GM19372 (cell line): Measurements from ENCODE around the gene SMAD2.
"Not testable (repeated sequence)": the region's sequence is repeated elsewhere in the genome, so short reads cannot be mapped to it uniquely, and the experiment has no call there.

Source experiments
- ATAC-seq: cut with Tn5 transposase; IDR thresholded peaks from one replicate; pipeline ENCODE4 v1.9.1; 2021; ENCODE audit warnings: mild to moderate bottlenecking, low read depth, moderate library complexity; ENCODE audit not compliant: unreplicated experiment

Gene SMAD2

DNA sequence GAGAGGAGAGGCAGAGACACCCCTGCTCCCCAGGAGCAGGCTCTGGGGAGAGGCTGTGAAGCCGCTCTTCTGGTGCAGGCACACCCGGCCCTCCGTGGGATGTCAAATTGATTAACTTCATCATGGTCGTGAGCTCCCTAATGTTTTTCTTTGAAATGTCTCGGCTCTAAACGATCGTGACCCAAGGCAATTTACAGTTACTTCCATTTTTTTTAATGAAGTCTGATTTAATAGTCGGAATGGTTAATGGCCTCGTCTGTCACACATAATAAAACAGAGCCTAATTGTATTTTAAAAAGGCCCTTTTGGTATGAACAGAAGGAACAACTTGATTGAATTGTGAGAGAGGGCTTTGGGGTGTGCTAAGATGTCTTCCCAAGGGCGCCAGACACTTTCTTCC is 130.2 kb downstream of the SMAD2 start:
- ATAC-seq = no peak

DNA sequence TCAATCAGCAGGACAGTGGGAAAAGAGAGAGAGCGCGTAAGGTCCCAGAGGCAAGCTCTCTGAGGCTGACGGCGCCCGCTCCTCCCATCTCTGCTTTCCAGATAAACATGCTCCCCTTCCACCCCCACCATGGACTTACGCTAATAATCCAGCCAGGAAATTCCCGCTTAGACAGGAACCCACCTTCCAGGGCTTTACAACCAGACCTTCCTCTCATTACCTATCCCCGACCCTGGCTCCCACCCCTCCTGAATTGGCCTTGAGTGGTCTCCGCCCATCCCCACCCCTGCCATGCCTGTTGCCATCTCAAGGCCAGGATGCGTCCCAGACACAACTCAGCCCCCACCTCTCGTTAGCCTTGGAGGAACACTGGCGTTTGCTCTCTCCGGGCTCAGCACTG is 131.1 kb downstream of the SMAD2 start:
- no peak for ATAC-seq

DNA sequence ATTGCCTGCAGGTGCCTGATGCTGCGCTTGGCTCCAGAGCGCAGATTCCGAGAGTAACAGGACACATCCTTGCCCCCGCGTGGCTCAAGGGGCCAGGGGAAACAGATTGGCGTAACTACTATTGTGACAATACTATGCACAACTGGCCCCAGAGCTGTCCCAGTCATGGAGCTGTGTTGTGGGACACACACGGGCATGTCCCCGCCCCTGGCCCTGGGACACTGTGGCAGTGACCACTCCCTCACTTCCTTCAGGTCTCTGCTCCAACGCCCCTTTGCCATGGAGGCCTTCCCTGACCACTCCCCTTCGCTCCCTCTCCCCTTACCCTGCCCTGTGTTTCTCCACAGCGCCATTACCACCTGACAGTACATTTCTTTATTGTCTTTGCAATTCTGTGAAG is 132.1 kb downstream of the SMAD2 start:
- ATAC-seq = no peak

DNA sequence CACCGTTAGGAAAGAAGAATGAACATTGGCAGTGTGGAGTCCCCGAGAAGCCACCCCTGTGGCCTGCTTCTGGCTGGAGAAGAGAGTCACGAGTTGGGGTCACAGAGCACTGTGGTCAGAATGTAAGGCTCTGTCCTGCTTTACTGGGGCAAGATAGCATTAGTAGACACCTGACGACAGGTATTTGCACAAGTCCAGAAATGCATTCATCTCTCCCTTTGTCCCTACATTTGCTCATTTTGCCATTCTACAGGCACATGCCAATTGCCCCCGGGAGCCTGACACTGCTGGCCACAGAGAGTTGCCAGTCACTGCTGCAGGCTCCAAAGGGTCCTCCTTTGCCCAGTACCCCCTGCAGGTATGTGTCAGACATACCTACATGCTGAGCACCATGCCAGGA is 133.3 kb downstream of the SMAD2 start:
- no peak for ATAC-seq

DNA sequence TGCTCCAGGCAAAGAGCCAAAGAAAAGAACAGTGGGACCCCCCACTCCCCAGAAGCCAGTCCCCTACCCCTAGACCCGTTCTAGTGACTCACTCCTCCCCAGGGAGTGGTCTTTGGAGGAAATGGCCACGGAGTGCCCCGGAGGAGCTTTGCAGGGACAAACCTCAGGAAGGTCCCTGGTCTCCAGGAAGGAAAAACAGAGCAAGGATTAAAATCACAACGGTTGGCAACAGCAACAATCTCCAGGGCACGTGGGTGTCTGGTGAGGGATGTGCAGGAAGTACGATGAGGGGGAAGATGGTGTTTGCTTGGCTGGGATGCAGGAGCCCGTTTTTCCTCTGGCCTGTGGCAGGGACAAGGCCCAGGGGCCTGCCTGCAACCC is 135.0 kb downstream of the SMAD2 start:
- no peak for ATAC-seq

DNA sequence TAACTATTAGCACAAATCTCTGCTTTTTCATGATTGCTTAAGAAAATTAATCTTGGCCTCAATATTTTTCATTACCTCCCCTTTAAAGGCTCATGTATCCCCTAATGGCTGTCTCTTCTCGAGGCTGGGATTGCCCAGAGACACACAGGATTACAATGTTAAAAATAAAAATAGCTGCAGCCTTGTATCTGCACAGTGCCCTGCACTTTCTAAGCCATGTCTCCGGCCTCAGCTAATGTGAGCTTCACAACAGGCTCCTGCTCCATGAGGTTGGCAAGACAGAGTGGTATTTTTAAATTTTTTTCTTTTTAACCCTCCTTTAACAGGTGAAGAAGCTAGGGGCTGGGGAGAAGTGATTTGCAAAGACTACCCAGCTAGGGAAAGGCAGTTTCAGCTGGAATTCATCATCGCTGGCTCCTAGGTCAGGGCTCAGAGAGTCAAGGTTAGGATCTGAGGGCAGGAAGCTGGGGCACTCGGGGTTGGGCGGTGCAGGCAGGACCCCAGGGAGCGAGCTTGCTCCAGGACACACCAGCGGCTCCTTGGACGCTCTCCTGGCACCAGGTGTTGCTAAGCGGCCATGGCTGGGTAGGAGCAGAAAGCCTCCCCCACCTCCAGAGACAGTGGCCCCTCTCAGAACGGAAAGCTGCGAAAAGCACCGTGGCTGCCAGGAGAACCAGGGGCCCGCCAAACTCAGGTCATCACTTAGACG is 135.6 kb downstream of the SMAD2 start:
- ATAC-seq = no peak

DNA sequence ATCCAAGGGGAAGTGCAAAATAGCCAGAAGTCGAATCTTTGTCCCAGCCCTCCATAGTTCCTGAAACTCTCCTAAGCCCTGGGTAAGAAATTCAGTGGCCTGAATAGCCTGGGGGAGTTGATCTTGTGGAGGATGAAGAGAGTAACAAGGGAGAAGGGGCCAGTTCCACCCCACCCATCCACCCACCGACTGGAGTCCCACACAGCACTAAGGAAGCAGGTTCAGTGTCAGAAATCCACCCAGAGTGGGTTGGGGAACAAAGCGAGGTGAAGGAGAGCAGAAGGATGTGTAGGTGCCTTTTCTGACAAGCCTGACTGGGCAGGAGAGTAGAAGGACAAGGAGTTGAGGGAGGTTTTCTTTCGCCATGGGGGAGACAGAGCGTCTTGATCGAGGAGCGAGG is 136.8 kb downstream of the SMAD2 start:
- ATAC-seq = no peak

DNA sequence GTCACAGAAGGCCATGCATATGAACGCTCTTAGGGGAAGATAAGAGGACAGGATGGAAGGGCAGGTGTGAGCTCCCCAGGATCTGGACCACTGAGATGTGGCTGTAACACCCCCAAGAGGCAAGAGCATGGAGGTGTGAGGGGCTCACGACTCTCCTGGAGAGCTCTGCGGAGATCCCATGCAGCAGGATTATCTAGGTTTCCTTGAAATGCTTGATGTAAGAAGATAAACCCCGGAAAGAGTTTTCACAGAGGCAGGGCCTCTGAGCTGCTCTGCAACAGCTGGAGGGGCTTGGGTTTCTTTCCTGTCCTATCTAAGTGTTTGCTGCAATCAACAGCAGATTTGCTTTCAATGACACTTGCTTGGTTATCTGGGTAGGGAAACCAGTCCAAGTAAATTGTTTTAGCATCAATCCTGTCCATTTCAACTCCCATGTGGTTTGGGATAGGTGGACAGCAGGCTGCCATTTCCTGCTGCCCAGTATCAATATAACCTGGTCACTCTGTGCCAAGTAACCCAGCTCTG is 138.9 kb downstream of the SMAD2 start:
- ATAC-seq = no peak

DNA sequence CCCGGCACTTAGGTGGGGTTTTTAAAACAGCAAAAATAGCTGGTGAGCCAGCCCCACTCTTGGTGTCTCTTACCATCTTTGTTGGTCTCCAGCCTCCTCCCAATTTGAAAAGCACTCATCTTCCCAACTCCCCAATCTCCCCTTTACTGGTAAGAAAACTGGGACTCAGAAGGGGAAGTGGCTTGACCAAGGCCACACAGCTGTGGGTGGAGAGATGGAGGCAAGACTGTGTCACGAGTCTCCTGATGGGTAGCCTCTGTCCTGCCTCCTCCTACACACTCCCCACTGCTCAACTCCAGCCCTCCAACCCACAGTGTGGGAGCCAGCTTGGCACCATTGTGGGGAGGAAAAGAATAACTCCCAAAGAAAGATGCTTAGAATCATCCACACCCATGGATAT is 140.4 kb downstream of the SMAD2 start:
- no peak for ATAC-seq

DNA sequence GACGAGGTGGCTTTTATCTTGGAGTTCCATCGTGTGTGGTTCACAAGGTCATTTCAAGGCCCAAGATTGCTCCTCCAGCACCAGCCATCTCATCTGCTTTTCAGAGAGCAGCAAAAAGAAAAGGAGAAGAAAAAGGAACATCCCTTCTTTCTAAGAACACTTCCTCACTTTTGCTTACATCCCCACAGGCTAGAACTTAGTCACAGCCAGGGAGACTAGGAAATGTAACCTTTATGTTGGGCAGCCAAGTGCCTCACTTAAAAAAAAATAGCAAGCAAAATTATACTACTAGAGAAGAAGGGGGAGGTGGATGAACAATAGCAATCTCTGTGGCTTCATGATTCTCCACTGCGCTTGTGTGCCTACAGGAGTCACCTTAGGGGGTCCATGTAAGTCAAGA is 141.8 kb downstream of the SMAD2 start:
- no peak for ATAC-seq

DNA sequence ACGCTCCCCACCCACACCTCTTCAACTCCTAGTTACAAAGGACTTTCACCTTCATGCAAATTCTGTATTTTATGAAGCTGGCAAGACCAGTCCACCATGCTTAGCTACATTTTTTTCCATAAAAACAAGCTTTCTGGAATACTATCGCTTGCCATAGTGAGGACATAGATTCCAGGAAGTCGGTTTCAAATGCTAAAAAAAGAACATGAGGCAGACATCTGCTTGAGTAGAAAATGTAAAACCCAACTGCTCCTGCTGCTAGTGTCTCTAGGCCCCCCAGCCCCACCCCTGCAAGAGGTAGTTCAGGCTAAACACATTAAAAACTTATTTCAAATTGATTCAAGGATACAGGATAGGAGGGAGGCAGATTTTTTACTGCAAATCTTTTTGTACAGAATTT is 148.9 kb downstream of the SMAD2 start:
- ATAC-seq = no peak

DNA sequence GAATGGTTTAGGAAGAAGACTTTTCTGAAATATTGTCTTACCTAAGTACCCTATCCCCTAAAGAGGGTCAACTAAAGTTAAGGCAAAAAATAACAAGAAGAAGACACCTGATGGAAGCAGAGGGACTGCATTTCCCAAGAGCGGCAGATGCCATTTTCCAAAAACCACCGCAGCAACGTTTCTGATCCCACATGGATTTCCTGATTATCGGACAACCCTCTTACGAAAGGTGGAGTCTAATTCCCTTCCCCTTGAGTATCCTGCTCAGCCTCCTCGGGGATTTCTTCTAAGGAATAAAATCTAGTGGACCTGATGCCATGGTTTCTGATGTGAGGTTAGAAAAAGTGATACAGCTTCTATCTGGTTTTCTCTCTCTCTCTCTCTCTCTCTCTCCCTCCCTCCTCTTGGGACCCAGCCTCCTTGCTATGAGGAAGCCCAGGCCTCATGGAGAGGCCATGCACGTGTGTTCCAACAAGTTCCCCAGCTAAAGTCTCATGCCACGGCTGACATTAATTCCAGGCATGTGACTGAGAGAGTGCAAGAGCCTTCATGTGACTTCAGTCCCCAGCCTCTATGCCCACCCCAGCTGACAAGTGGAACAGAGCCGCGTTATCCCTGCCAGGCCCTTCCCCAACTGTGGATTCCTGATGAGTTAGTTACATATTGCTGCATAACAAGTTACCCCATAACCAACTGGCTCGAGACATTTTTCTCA is 150.3 kb downstream of the SMAD2 start:
- no peak for ATAC-seq

DNA sequence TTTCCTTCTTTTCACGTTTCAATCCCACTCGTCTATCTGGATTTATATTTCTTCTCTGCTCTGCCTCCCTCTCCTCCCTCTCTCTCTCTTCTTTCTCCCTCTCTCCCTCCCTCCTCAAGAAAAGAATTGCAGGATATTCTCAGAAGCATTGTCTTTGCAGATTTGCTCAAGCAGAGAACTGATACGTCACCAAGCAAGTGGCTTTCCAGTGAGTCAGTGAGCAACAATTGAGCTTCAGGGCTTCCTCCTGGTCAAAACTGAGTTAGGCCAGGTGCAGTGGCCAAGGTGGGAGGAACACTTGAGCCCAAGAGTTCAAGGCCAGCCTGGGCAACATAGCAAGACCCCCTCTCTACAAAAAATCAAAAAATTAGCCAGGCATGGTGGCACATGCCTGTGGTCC is 151.1 kb downstream of the SMAD2 start:
- no peak for ATAC-seq

DNA sequence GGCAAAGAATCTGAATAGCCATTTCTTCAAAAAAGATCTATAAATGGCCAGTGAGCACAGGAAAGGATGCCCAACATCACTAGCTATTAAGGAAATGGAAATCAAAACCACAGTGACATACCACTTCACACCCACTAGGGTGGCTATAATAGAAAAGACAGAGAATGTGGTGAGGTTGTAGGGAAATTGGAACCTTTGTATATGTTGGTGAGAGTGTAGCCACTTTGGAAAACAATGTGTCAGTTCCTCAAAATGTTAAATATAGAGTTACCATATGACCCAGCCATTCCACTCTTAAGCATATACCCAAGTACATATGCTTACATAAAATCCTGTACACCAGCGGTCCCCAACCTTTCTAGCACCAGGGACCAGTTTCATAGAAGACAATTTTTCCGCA is 152.8 kb downstream of the SMAD2 start:
- no peak for ATAC-seq

DNA sequence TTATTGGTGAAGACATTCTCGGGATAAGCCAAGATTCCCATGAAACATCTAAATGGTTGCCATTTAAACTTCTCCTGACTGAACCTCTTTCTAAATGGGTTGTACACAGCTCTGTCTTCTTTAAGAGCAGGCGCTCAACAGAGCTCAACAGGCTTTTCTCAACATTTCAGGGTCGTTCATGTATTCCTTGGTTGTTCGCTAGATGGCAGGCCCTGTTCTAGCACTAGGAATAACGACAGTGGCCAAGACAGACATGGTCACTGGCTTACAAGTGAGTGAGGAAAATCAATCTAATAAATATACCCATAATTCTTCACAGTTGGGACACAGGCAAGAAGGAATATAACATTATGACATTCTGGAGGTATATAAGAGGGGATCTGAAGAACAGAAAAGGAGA is 154.5 kb downstream of the SMAD2 start:
- no peak for ATAC-seq

DNA sequence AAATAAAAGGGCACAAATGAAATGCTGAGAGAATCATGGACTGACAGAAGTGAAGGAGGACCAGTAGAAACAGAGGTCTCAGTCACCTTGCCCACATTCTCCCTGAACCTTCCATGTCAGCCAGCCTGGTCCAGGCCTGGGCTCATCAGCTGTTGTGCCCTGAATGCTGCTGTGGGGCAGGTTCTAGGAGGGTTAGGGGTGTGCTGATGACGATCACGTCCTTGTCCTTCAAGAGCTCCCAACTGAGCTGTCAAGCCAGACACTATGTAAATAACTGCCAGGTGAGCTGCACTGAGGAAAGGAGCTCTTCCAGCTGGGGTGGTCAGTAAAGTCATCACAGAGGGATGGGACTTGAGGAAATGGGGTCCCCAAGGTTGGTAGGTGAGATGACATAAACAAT is 156.5 kb downstream of the SMAD2 start:
- no peak for ATAC-seq

DNA sequence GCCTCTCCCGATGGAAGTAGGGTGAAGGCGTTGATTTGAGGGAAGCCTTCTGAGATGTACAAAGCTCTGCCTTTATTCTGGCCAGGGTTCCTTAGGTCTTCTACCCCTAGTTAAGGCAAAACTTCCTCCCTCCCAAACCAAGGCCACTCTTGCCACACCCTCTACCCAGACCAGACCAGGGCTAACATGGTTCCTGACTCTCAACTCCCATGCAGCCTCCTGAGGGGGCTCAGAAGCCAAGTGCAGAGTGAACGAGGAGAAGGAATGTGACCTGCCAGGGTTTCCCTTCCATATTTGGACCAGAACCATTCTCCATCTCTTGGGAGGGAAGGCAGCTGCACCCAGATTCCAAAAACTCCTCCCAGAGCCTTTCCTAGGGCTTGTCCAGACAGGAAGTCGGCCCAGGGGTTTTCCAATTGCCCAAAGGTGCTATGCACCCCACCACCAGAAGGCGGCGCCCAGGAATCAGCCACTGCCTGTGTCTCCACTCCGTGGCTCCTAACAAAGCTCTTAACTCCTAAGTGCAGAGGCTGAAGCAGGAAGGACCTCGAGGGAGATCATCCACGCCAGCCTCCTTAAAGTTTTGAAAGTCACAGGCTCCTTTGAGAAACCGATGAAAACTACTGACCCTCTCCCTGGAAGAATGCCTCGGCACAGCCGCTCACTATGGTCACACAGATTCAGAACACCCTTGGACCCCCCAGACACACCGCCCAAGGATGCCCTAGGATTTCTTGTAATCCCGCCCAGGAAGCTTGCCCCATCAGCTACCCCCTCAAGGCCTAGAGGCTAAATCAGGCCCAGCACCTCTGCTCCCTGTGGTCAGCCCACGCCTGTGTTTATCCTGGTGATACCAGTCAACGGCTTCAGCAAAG is 157.8 kb downstream of the SMAD2 start:
- ATAC-seq = no peak

DNA sequence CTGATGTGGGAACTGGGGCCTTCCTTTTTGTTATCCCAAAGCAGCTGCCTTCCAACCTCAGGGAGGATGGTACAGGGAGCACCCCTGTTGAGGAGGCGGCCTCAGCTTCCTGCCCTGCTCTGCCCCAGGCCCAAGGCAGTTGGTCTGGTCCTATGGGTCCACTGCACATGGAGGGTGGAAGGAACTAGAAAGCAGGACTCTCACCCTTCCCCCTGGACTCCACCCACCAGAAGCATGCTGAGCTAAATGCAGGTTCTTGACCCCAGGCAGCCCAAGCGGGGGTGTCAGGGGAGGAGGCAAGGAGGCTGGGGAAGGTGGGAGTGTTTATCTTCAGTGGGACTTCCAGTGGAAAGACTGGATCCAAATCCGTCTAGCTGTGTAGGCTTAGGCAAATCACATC is 158.5 kb downstream of the SMAD2 start:
- ATAC-seq = no peak

DNA sequence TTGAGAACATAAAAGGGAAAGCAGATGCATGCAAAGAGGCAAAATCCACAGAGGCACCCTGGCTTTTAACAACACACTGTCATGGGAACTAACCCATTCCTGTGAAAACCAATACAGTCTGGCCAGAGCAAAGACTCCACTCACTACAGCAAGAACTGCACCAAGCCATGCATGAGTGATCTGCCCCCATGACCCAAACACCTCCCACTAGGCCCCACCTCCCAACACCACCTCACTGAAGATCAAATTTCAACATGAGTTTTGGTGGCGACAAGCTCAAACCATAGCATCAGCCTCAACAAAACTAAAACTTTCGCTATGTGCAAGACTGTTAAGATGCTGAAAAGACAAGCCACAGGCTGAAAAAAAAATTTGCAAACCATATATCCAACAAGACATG is 162.8 kb downstream of the SMAD2 start:
- no peak for ATAC-seq

DNA sequence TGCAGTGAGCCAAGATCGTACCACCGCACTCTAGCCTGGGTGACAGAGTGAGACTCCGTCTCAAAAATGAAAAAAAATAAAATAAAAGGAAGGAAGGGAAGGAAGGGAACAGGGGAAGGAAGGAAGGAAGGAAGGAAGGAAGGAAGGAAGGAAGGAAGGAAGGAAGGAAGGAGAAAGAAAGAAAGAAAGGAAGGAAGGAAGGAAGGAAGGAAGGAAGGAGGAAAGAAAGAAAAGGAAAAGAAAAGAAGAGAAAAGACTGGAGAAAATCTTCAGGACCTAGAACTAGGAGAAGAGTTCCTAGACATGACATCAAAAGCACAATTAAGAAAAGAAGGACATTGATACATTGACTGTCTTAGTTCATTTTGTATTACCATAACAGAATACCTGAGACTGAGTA is 163.3 kb downstream of the SMAD2 start:
- not testable (repeated sequence) for ATAC-seq
